WTC11 (cell line): ENCODE measurements around the gene EIF3M. TPM values are rescaled to one million over a fixed set of nuclear protein-coding genes. Genes with fewer than 3 reads are reported as not detected.

Experiments
- ATAC-seq: fragments of 200-7000 bp; cut with Tn5 transposase; 2 replicates; pipeline ENCODE4 v1.10.0; 2021; ENCODE audit warnings: mild to moderate bottlenecking, moderate library complexity
- CTCF ChIA-PET: fragments of 300-600 bp; sonication (Branson Sonifier 250); formaldehyde crosslinking; loops from one replicate; lab custom pipeline; 2021; ENCODE audit warnings: antibody characterized with exemption; lab: Charles Lee
- POLR2A ChIA-PET: fragments of 350-600 bp; sonication (Branson Sonifier 250); formaldehyde crosslinking; loops from one replicate; lab custom pipeline; 2021; ENCODE audit warnings: antibody characterized with exemption; lab: Charles Lee
- DNase-seq: peaks from one replicate; pipeline ENCODE4 v3.0.0; 2021; ENCODE audit warnings: low spot score
- H3K27ac Mint-ChIP-seq: 2 replicates; pipeline ENCODE4 v1.8.0; 2021; ENCODE audit warnings: mixed read lengths
- H3K27me3 Mint-ChIP-seq: 2 replicates; pipeline ENCODE4 v1.8.0; 2021; ENCODE audit warnings: low read depth, mild to moderate bottlenecking, moderate library complexity, mixed read lengths
- H3K36me3 Mint-ChIP-seq: 2 replicates; pipeline ENCODE4 v1.8.0; 2021; ENCODE audit warnings: mixed read lengths
- H3K4me1 Mint-ChIP-seq: 2 replicates; pipeline ENCODE4 v1.8.0; 2022; ENCODE audit warnings: mixed read lengths
- H3K4me3 Mint-ChIP-seq: 2 replicates; pipeline ENCODE4 v1.8.0; 2021; ENCODE audit warnings: mild to moderate bottlenecking, moderate library complexity, mixed read lengths
- H3K9me3 Mint-ChIP-seq: 2 replicates; pipeline ENCODE4 v1.8.0; 2021; ENCODE audit warnings: mixed read lengths
- CREM ChIP-seq: sonication (generic); formaldehyde crosslinking; IDR thresholded peaks from 2 replicates; pipeline ENCODE4 v1.8.1; 2022; ENCODE audit warnings: mild to moderate bottlenecking, missing genetic modification reagents, moderate library complexity
- ESRRA ChIP-seq: sonication (generic); formaldehyde crosslinking; IDR thresholded peaks from 2 replicates; pipeline ENCODE4 v1.8.1; 2022; ENCODE audit warnings: mild to moderate bottlenecking, missing genetic modification reagents, borderline replicate concordance
- FOXK1 ChIP-seq: sonication (generic); formaldehyde crosslinking; IDR thresholded peaks from 2 replicates; pipeline ENCODE4 v1.8.0; 2022; ENCODE audit warnings: mild to moderate bottlenecking, moderate library complexity, missing genetic modification reagents
- IRF2 ChIP-seq: sonication (generic); formaldehyde crosslinking; IDR thresholded peaks from 2 replicates; pipeline ENCODE4 v1.8.0; 2022; ENCODE audit warnings: low read depth, missing genetic modification reagents, borderline replicate concordance
- NFATC4 ChIP-seq: fragments of 250-450 bp; sonication (Bioruptor Pico); IDR thresholded peaks from 2 replicates; pipeline ENCODE4 v1.9.0; 2021; ENCODE audit warnings: mild to moderate bottlenecking
- NFE2L1 ChIP-seq: sonication (generic); formaldehyde crosslinking; IDR thresholded peaks from 2 replicates; pipeline ENCODE4 v1.8.1; 2023; ENCODE audit warnings: missing genetic modification reagents
- NFYB ChIP-seq: sonication (generic); formaldehyde crosslinking; conservative IDR thresholded peaks from 2 replicates; pipeline ENCODE4 v1.8.0; 2022; ENCODE audit warnings: low read depth, missing genetic modification reagents
- OVOL2 ChIP-seq: fragments of 250-450 bp; sonication (Bioruptor Pico); IDR thresholded peaks from 2 replicates; pipeline ENCODE4 v1.9.0; 2021; ENCODE audit warnings: mild to moderate bottlenecking, borderline replicate concordance
- TP53 ChIP-seq: sonication (generic); formaldehyde crosslinking; IDR thresholded peaks from 2 replicates; pipeline ENCODE4 v1.8.1; 2023; ENCODE audit warnings: mild to moderate bottlenecking, missing genetic modification reagents
- ZNF263 ChIP-seq: sonication (generic); formaldehyde crosslinking; IDR thresholded peaks from 2 replicates; pipeline ENCODE4 v1.8.1; 2022; ENCODE audit warnings: low read depth, mild to moderate bottlenecking, moderate library complexity, missing genetic modification reagents
- ZNF317 ChIP-seq: sonication (generic); formaldehyde crosslinking; IDR thresholded peaks from 2 replicates; pipeline ENCODE4 v1.8.1; 2023; ENCODE audit warnings: low read depth, mild to moderate bottlenecking, moderate library complexity, missing genetic modification reagents, borderline replicate concordance
- ZNF423 ChIP-seq: fragments of 250-450 bp; sonication (Bioruptor Pico); IDR thresholded peaks from 2 replicates; pipeline ENCODE4 v2.1.2; 2022; ENCODE audit warnings: mild to moderate bottlenecking, moderate library complexity
- total RNA-seq: library from RNA; stranded (reverse); gene quantifications from 3 replicates; pipeline ENCODE4 v1.2.3, GENCODE V29; 2021
- TF ChIP-seq, protein P1 (sequence below): sonication (generic); formaldehyde crosslinking; IDR thresholded peaks from 2 replicates; pipeline ENCODE4 v1.8.0; 2022; ENCODE audit warnings: mild to moderate bottlenecking, missing genetic modification reagents
- TF ChIP-seq, protein P2 (sequence below): fragments of 250-450 bp; sonication (Bioruptor Pico); IDR thresholded peaks from 2 replicates; pipeline ENCODE4 v1.9.0; 2021; ENCODE audit warnings: mild to moderate bottlenecking, borderline replicate concordance
- TF ChIP-seq, protein P3 (sequence below): sonication (generic); formaldehyde crosslinking; conservative IDR thresholded peaks from 2 replicates; pipeline ENCODE4 v1.8.1; 2022; ENCODE audit warnings: mild to moderate bottlenecking, missing genetic modification reagents
- TF ChIP-seq, protein P4 (sequence below): sonication (generic); formaldehyde crosslinking; IDR thresholded peaks from 2 replicates; pipeline ENCODE4 v1.8.1; 2022; ENCODE audit warnings: low read depth, mild to moderate bottlenecking, moderate library complexity, missing genetic modification reagents, borderline replicate concordance
- TF ChIP-seq, protein P5 (sequence below): fragments of 250-450 bp; sonication (Bioruptor Pico); IDR thresholded peaks from 2 replicates; pipeline ENCODE4 v1.8.0; 2021; ENCODE audit warnings: mild to moderate bottlenecking
- TF ChIP-seq, protein P6 (sequence below): sonication (generic); formaldehyde crosslinking; conservative IDR thresholded peaks from 2 replicates; pipeline ENCODE4 v1.8.1; 2023; ENCODE audit warnings: mild to moderate bottlenecking, low read depth, missing genetic modification reagents, moderate library complexity
- TF ChIP-seq, protein P7 (sequence below): fragments of 250-450 bp; sonication (Bioruptor Pico); IDR thresholded peaks from 2 replicates; pipeline ENCODE4 v1.9.0; 2021; ENCODE audit warnings: mild to moderate bottlenecking

The EIF3M gene
- total RNA-seq, 1 experiment from 2014 or later = 365 TPM

DNA sequence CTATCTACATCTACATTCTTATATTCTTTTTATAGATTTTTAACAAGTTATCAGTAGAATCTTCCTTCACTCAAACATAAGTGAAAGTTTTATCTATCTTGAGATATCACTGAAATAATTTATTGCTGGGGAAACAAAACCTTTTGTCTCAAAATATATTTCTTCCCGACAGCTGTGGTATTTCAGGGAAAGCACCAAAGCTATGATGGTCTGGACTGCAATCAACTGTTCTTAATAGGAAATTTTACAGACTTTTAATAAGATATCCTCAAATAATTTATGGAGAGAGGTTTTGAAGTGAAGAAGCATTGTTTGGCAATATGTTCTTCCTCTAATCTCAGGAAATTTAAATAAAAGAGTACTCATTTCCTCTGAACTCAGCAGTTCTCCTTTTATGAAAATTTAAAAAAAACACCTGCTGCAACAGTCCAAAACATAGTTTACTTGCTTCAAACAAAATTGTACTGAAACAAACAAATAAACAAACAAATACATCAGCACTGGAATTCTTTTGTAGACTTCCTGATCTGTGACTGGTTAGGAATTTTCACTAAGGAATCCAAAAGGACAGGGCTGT, 33.9 kb upstream of the EIF3M start:
- Mint-ChIP-seq H3K4me1 (no peaks in the 10 kb centered on the region), H3K4me3 (no peak overlapping the region), H3K27me3 (no peaks in the 10 kb centered on the region), H3K27ac (no peak overlapping the region), H3K9me3 (peaks cover 20% of the 10 kb centered on the region), H3K36me3 (no peaks in the 10 kb centered on the region)
- no peak for TF ChIP-seq NFYB (CRISPR knock-in tag)
- TF ChIP-seq NFE2L1 (CRISPR knock-in tag) = no peak
- no peak for TF ChIP-seq ZNF423
- no peak for TF ChIP-seq CREM (CRISPR knock-in tag)
- TF ChIP-seq, protein P1, sequence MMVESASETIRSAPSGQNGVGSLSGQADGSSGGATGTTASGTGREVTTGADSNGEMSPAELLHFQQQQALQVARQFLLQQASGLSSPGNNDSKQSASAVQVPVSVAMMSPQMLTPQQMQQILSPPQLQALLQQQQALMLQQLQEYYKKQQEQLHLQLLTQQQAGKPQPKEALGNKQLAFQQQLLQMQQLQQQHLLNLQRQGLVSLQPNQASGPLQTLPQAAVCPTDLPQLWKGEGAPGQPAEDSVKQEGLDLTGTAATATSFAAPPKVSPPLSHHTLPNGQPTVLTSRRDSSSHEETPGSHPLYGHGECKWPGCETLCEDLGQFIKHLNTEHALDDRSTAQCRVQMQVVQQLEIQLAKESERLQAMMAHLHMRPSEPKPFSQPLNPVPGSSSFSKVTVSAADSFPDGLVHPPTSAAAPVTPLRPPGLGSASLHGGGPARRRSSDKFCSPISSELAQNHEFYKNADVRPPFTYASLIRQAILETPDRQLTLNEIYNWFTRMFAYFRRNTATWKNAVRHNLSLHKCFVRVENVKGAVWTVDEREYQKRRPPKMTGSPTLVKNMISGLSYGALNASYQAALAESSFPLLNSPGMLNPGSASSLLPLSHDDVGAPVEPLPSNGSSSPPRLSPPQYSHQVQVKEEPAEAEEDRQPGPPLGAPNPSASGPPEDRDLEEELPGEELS (CRISPR knock-in tag) = no peak
- ATAC-seq = no peak
- ChIA-PET CTCF (no interaction called here), POLR2A (no interaction called here)
- no peak for DNase-seq

DNA sequence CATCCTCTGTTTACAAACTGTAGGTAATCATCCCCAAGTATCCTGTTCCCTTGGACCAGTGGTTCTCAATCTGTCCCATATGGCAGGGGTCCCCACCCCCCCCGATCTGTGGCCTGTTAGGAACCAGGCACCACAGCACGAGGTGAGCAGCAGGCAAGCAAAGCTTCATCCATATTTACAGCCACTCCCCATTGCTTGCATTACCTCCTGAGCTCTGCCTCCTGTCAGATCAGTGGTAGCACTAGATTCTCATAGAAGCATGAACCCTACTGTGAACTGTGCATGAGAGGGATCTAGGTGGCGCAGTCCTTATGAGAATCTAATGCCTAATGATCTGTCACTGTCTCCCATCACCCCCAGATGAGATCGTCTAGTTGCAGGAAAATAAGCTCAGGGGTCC, 33.4 kb upstream of the EIF3M start:
- ATAC-seq = no peak
- TF ChIP-seq, protein P2, sequence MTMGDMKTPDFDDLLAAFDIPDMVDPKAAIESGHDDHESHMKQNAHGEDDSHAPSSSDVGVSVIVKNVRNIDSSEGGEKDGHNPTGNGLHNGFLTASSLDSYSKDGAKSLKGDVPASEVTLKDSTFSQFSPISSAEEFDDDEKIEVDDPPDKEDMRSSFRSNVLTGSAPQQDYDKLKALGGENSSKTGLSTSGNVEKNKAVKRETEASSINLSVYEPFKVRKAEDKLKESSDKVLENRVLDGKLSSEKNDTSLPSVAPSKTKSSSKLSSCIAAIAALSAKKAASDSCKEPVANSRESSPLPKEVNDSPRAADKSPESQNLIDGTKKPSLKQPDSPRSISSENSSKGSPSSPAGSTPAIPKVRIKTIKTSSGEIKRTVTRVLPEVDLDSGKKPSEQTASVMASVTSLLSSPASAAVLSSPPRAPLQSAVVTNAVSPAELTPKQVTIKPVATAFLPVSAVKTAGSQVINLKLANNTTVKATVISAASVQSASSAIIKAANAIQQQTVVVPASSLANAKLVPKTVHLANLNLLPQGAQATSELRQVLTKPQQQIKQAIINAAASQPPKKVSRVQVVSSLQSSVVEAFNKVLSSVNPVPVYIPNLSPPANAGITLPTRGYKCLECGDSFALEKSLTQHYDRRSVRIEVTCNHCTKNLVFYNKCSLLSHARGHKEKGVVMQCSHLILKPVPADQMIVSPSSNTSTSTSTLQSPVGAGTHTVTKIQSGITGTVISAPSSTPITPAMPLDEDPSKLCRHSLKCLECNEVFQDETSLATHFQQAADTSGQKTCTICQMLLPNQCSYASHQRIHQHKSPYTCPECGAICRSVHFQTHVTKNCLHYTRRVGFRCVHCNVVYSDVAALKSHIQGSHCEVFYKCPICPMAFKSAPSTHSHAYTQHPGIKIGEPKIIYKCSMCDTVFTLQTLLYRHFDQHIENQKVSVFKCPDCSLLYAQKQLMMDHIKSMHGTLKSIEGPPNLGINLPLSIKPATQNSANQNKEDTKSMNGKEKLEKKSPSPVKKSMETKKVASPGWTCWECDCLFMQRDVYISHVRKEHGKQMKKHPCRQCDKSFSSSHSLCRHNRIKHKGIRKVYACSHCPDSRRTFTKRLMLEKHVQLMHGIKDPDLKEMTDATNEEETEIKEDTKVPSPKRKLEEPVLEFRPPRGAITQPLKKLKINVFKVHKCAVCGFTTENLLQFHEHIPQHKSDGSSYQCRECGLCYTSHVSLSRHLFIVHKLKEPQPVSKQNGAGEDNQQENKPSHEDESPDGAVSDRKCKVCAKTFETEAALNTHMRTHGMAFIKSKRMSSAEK (CRISPR knock-in tag) = no peak
- TF ChIP-seq OVOL2 (CRISPR knock-in tag) (no peak), ZNF263 (CRISPR knock-in tag) (no peak), FOXK1 (no peak), ZNF317 (CRISPR knock-in tag) (no peak), ESRRA (CRISPR knock-in tag) (no peak), TP53 (CRISPR knock-in tag) (no peak), ZNF423 (no peak), CREM (CRISPR knock-in tag) (no peak), NFATC4 (CRISPR knock-in tag) (no peak), IRF2 (no peak)
- TF ChIP-seq, protein P3, sequence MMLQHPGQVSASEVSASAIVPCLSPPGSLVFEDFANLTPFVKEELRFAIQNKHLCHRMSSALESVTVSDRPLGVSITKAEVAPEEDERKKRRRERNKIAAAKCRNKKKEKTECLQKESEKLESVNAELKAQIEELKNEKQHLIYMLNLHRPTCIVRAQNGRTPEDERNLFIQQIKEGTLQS = no peak
- TF ChIP-seq, protein P4, sequence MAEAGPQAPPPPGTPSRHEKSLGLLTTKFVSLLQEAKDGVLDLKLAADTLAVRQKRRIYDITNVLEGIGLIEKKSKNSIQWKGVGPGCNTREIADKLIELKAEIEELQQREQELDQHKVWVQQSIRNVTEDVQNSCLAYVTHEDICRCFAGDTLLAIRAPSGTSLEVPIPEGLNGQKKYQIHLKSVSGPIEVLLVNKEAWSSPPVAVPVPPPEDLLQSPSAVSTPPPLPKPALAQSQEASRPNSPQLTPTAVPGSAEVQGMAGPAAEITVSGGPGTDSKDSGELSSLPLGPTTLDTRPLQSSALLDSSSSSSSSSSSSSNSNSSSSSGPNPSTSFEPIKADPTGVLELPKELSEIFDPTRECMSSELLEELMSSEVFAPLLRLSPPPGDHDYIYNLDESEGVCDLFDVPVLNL (CRISPR knock-in tag) = no peak
- TF ChIP-seq, protein P5, sequence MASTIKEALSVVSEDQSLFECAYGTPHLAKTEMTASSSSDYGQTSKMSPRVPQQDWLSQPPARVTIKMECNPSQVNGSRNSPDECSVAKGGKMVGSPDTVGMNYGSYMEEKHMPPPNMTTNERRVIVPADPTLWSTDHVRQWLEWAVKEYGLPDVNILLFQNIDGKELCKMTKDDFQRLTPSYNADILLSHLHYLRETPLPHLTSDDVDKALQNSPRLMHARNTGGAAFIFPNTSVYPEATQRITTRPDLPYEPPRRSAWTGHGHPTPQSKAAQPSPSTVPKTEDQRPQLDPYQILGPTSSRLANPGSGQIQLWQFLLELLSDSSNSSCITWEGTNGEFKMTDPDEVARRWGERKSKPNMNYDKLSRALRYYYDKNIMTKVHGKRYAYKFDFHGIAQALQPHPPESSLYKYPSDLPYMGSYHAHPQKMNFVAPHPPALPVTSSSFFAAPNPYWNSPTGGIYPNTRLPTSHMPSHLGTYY (CRISPR knock-in tag) = no peak
- TF ChIP-seq, protein P6, sequence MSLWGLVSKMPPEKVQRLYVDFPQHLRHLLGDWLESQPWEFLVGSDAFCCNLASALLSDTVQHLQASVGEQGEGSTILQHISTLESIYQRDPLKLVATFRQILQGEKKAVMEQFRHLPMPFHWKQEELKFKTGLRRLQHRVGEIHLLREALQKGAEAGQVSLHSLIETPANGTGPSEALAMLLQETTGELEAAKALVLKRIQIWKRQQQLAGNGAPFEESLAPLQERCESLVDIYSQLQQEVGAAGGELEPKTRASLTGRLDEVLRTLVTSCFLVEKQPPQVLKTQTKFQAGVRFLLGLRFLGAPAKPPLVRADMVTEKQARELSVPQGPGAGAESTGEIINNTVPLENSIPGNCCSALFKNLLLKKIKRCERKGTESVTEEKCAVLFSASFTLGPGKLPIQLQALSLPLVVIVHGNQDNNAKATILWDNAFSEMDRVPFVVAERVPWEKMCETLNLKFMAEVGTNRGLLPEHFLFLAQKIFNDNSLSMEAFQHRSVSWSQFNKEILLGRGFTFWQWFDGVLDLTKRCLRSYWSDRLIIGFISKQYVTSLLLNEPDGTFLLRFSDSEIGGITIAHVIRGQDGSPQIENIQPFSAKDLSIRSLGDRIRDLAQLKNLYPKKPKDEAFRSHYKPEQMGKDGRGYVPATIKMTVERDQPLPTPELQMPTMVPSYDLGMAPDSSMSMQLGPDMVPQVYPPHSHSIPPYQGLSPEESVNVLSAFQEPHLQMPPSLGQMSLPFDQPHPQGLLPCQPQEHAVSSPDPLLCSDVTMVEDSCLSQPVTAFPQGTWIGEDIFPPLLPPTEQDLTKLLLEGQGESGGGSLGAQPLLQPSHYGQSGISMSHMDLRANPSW = no peak
- TF ChIP-seq, protein P7, sequence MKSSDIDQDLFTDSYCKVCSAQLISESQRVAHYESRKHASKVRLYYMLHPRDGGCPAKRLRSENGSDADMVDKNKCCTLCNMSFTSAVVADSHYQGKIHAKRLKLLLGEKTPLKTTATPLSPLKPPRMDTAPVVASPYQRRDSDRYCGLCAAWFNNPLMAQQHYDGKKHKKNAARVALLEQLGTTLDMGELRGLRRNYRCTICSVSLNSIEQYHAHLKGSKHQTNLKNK (CRISPR knock-in tag) = no peak
- DNase-seq = no peak
- Mint-ChIP-seq H3K9me3 (peaks cover 20% of the 10 kb centered on the region), H3K27ac (no peak overlapping the region), H3K36me3 (no peaks in the 10 kb centered on the region), H3K27me3 (no peaks in the 10 kb centered on the region), H3K4me1 (no peaks in the 10 kb centered on the region), H3K4me3 (no peak overlapping the region)
- ChIA-PET POLR2A (no interaction called here), CTCF (interaction anchor here (0.8 kb wide), 1 partner anchor 164 kb away, joined by 3 read pairs; no protein-coding TSS in a partner anchor)
